SK-N-SH treated with all-trans-retinoic acid at 6 μM for 48 hours (cell line): Measurements from ENCODE around the gene TMOD2.

Experiments used
- ATAC-seq: fragments of 200-7000 bp; cut with Tn5 transposase; 3 replicates; pipeline ENCODE4 v1.9.1; 2020; ENCODE audit warnings: mild to moderate bottlenecking, moderate library complexity
- ARNTL ChIP-seq: fragments of 450-650 bp; formaldehyde crosslinking; IDR thresholded peaks from 2 replicates; pipeline ENCODE4 v1.5.0; 2020; ENCODE audit warnings: low read depth, mild to moderate bottlenecking, moderate library complexity, borderline replicate concordance
- BACH2 ChIP-seq: fragments of 250-450 bp; sonication (Bioruptor Pico); IDR thresholded peaks from 2 replicates; pipeline ENCODE4 v1.9.0; 2021; ENCODE audit warnings: mild to moderate bottlenecking, borderline replicate concordance
- CSDC2 ChIP-seq: fragments of 250-450 bp; sonication (Bioruptor Pico); IDR thresholded peaks from 2 replicates; pipeline ENCODE4 v1.5.0; 2020; ENCODE audit warnings: mild to moderate bottlenecking, moderate library complexity
- ESRRG ChIP-seq: fragments of 250-450 bp; sonication (Bioruptor Pico); IDR thresholded peaks from 2 replicates; pipeline ENCODE4 v1.6.1; 2021; ENCODE audit warnings: mild to moderate bottlenecking
- GLIS3 ChIP-seq: fragments of 250-450 bp; sonication (Bioruptor Pico); IDR thresholded peaks from 2 replicates; pipeline ENCODE4 v1.5.0; 2020; ENCODE audit warnings: mild to moderate bottlenecking, moderate library complexity
- ISL1 ChIP-seq: fragments of 250-450 bp; sonication (Bioruptor Pico); IDR thresholded peaks from 2 replicates; pipeline ENCODE4 v2.1.2; 2022; ENCODE audit warnings: mild to moderate bottlenecking, moderate library complexity
- OSR1 ChIP-seq: fragments of 250-450 bp; sonication (Bioruptor Pico); IDR thresholded peaks from 2 replicates; pipeline ENCODE4 v1.8.0; 2022; ENCODE audit warnings: moderate library complexity, mild to moderate bottlenecking, inconsistent platforms
- PPARA ChIP-seq: fragments of 250-450 bp; sonication (Bioruptor Pico); IDR thresholded peaks from 2 replicates; pipeline ENCODE4 v1.5.0; 2020; ENCODE audit warnings: mild to moderate bottlenecking, borderline replicate concordance
- SNAI2 ChIP-seq: fragments of 250-450 bp; sonication (Bioruptor Pico); IDR thresholded peaks from 2 replicates; pipeline ENCODE4 v1.5.0; 2020; ENCODE audit warnings: mild to moderate bottlenecking, moderate library complexity
- TCF4 ChIP-seq: fragments of 250-450 bp; sonication (Bioruptor Pico); IDR thresholded peaks from 2 replicates; pipeline ENCODE4 v1.8.0; 2021; ENCODE audit warnings: mild to moderate bottlenecking, moderate library complexity, borderline replicate concordance
- TOX ChIP-seq: fragments of 250-450 bp; sonication (Bioruptor Pico); IDR thresholded peaks from 2 replicates; pipeline ENCODE4 v1.8.0; 2021; ENCODE audit warnings: mild to moderate bottlenecking, moderate library complexity, borderline replicate concordance
- ZC3H10 ChIP-seq: fragments of 250-450 bp; sonication (Bioruptor Pico); IDR thresholded peaks from 2 replicates; pipeline ENCODE4 v1.5.1; 2021; ENCODE audit warnings: mild to moderate bottlenecking, moderate library complexity
- ZNF565 ChIP-seq: fragments of 450-650 bp; formaldehyde crosslinking; conservative IDR thresholded peaks from 2 replicates; pipeline ENCODE4 v1.5.0; 2020; ENCODE audit warnings: low read depth, mild to moderate bottlenecking, moderate library complexity
- ZNF70 ChIP-seq: fragments of 450-650 bp; formaldehyde crosslinking; IDR thresholded peaks from 2 replicates; pipeline ENCODE4 v1.5.0; 2020; ENCODE audit warnings: mild to moderate bottlenecking, moderate library complexity
- ZNF8 ChIP-seq: fragments of 450-650 bp; formaldehyde crosslinking; IDR thresholded peaks from 2 replicates; pipeline ENCODE4 v1.5.0; 2020; ENCODE audit warnings: mild to moderate bottlenecking, moderate library complexity
- TF ChIP-seq, protein P1 (sequence below): fragments of 250-450 bp; sonication (Bioruptor Pico); IDR thresholded peaks from 2 replicates; pipeline ENCODE4 v1.8.0; 2021; ENCODE audit warnings: low read depth, mild to moderate bottlenecking, moderate library complexity, borderline replicate concordance
- TF ChIP-seq, protein P2 (sequence below): fragments of 250-450 bp; sonication (Bioruptor Pico); IDR thresholded peaks from 2 replicates; pipeline ENCODE4 v1.5.1; 2020; ENCODE audit warnings: low read depth, mild to moderate bottlenecking, moderate library complexity
- TF ChIP-seq, protein P3 (sequence below): fragments of 250-450 bp; sonication (Bioruptor Pico); IDR thresholded peaks from 2 replicates; pipeline ENCODE4 v1.5.1; 2021; ENCODE audit warnings: mild to moderate bottlenecking, moderate library complexity
- TF ChIP-seq, protein P4 (sequence below): fragments of 250-450 bp; sonication (Bioruptor Pico); IDR thresholded peaks from 2 replicates; pipeline ENCODE4 v1.8.0; 2020; ENCODE audit warnings: mild to moderate bottlenecking, moderate library complexity, borderline replicate concordance
- TF ChIP-seq, protein P5 (sequence below): fragments of 250-450 bp; sonication (Bioruptor Pico); IDR thresholded peaks from 2 replicates; pipeline ENCODE4 v1.5.0; 2020; ENCODE audit warnings: mild to moderate bottlenecking, moderate library complexity

The TMOD2 gene

DNA sequence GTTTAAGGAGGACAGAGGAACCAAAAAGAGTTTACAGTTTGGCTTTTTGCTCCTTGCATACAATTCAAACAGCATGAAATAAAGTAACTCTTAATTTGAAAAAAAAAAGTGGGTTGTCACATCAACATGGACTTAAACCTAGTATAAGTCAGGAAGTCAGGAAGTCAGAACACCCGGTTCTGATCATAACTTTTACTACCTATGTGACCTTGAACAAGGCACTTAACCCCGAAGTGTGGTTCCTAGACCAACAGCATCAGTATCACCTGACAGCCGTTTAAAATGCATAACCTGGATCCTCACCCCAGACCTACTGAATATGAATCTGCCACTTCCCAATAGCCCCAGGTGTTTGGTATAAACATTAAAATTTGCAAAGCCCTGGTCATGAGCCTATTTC lies 32.7 kb upstream of the TMOD2 start:
- no peak for TF ChIP-seq ZNF70 (CRISPR knock-in tag)
- no peak for ATAC-seq

DNA sequence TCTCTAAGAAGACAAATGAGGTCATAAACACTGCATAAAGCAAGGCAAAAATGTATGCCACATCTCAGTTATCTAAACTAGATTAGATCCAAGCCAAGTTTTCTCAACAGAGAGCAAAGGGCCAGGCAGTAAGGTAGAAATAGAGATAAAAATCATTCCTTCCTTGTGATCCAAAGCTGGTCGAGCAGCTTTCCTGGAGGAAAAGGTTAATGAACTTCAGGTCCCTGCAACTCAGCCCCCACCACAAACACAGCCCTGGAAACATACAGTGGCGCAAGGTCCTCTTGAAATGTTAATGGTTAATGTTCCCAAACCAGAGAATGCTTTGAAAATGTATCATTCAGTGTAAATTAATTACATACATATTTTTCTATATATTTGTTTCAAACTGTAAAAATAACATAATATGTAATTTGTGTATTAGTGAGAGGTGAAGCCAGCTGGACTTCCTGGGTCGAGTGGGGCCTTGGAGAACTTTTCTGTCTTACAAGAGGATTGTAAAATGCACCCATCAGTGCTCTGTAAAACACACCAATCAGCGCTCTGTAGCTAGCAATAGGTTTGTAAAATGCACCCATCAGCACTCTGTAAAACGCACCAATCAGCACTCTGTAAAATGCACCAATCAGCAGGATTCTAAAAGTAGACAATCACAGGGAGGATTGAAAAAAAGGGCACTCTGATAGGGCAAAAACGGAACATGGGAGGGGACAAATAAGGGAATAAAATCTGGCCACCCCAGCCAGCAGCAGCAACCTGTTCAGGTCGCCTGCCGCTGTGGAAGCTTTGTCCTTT lies 31.0 kb upstream of the TMOD2 start:
- no peak for ATAC-seq
- TF ChIP-seq TCF4 (CRISPR knock-in tag) (no peak), GLIS3 (no peak), ZNF70 (CRISPR knock-in tag) (no peak), ZNF8 (CRISPR knock-in tag) (no peak), SNAI2 (no peak), CSDC2 (CRISPR knock-in tag) (no peak), ZC3H10 (CRISPR knock-in tag) (no peak), ZNF565 (CRISPR knock-in tag) (no peak), BACH2 (no peak), ISL1 (no peak), ARNTL (CRISPR knock-in tag) (no peak), OSR1 (CRISPR knock-in tag) (no peak), ESRRG (no peak)
- TF ChIP-seq, protein P1, sequence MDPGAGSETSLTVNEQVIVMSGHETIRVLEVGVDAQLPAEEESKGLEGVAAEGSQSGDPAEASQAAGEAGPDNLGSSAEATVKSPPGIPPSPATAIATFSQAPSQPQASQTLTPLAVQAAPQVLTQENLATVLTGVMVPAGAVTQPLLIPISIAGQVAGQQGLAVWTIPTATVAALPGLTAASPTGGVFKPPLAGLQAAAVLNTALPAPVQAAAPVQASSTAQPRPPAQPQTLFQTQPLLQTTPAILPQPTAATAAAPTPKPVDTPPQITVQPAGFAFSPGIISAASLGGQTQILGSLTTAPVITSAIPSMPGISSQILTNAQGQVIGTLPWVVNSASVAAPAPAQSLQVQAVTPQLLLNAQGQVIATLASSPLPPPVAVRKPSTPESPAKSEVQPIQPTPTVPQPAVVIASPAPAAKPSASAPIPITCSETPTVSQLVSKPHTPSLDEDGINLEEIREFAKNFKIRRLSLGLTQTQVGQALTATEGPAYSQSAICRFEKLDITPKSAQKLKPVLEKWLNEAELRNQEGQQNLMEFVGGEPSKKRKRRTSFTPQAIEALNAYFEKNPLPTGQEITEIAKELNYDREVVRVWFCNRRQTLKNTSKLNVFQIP (CRISPR knock-in tag): no peak
- TF ChIP-seq, protein P2, sequence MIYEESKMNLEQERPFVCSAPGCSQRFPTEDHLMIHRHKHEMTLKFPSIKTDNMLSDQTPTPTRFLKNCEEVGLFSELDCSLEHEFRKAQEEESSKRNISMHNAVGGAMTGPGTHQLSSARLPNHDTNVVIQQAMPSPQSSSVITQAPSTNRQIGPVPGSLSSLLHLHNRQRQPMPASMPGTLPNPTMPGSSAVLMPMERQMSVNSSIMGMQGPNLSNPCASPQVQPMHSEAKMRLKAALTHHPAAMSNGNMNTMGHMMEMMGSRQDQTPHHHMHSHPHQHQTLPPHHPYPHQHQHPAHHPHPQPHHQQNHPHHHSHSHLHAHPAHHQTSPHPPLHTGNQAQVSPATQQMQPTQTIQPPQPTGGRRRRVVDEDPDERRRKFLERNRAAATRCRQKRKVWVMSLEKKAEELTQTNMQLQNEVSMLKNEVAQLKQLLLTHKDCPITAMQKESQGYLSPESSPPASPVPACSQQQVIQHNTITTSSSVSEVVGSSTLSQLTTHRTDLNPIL (CRISPR knock-in tag): no peak
- TF ChIP-seq, protein P3, sequence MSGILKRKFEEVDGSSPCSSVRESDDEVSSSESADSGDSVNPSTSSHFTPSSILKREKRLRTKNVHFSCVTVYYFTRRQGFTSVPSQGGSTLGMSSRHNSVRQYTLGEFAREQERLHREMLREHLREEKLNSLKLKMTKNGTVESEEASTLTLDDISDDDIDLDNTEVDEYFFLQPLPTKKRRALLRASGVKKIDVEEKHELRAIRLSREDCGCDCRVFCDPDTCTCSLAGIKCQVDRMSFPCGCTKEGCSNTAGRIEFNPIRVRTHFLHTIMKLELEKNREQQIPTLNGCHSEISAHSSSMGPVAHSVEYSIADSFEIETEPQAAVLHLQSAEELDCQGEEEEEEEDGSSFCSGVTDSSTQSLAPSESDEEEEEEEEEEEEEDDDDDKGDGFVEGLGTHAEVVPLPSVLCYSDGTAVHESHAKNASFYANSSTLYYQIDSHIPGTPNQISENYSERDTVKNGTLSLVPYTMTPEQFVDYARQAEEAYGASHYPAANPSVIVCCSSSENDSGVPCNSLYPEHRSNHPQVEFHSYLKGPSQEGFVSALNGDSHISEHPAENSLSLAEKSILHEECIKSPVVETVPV (CRISPR knock-in tag): no peak
- TF ChIP-seq, protein P4, sequence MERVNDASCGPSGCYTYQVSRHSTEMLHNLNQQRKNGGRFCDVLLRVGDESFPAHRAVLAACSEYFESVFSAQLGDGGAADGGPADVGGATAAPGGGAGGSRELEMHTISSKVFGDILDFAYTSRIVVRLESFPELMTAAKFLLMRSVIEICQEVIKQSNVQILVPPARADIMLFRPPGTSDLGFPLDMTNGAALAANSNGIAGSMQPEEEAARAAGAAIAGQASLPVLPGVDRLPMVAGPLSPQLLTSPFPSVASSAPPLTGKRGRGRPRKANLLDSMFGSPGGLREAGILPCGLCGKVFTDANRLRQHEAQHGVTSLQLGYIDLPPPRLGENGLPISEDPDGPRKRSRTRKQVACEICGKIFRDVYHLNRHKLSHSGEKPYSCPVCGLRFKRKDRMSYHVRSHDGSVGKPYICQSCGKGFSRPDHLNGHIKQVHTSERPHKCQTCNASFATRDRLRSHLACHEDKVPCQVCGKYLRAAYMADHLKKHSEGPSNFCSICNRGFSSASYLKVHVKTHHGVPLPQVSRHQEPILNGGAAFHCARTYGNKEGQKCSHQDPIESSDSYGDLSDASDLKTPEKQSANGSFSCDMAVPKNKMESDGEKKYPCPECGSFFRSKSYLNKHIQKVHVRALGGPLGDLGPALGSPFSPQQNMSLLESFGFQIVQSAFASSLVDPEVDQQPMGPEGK (CRISPR knock-in tag): no peak
- TF ChIP-seq, protein P5, sequence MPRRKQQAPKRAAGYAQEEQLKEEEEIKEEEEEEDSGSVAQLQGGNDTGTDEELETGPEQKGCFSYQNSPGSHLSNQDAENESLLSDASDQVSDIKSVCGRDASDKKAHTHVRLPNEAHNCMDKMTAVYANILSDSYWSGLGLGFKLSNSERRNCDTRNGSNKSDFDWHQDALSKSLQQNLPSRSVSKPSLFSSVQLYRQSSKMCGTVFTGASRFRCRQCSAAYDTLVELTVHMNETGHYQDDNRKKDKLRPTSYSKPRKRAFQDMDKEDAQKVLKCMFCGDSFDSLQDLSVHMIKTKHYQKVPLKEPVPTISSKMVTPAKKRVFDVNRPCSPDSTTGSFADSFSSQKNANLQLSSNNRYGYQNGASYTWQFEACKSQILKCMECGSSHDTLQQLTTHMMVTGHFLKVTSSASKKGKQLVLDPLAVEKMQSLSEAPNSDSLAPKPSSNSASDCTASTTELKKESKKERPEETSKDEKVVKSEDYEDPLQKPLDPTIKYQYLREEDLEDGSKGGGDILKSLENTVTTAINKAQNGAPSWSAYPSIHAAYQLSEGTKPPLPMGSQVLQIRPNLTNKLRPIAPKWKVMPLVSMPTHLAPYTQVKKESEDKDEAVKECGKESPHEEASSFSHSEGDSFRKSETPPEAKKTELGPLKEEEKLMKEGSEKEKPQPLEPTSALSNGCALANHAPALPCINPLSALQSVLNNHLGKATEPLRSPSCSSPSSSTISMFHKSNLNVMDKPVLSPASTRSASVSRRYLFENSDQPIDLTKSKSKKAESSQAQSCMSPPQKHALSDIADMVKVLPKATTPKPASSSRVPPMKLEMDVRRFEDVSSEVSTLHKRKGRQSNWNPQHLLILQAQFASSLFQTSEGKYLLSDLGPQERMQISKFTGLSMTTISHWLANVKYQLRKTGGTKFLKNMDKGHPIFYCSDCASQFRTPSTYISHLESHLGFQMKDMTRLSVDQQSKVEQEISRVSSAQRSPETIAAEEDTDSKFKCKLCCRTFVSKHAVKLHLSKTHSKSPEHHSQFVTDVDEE: no peak

DNA sequence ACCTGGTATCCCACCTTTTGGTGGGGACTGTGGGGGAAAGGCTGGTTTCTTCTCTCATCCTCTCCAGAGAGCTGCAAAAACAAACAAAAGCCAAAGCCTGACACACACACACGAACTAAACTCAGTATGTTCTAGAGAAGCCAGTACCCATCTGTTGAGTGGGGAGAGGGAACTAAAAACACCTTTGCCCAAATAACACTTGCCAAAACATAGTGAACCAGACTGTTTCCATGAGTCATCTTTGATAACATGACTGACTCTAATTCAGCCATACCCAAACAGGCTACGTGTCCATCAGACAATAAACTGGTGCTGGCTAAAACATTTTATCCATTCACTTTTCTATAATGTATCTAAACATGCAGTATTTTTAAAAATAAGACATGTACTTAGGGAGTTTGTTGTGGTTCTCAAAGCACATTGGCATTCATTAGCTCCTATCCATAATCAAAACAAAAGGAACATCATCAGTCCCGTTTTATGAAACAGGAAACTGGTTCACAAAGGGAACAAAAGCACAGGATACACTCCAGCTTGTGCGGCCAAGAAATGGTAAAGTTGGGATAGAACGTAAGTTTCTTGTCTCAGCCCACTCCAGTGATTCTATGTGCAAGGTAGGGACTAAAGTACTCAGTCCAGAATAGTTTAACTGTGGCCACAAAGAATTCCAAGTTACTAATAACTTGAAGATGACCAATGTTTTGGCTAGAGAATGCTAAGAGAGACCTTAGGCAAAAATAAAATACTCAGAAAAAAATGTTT lies 30.0 kb upstream of the TMOD2 start:
- no peak for TF ChIP-seq BACH2
- TF ChIP-seq PPARA: no peak
- no peak for TF ChIP-seq TOX (CRISPR knock-in tag)
- TF ChIP-seq ZC3H10 (CRISPR knock-in tag): no peak
- no peak for ATAC-seq
